GM23248 (cell line): ENCODE data around the gene COL19A1. TPM values are rescaled to one million over a fixed set of nuclear protein-coding genes. Genes with fewer than 3 reads are reported as not detected.

ENCODE experiments used
- DNase-seq: peaks from one replicate; pipeline ENCODE4 v3.0.0-alpha.2; 2015
- H2AFZ ChIP-seq: fragments of 200-600 bp; sonication (generic); 2 replicates; pipeline ENCODE4 v1.6.1; 2016; ENCODE audit warnings: antibody characterized with exemption
- H3F3A ChIP-seq: fragments of 200-600 bp; sonication (generic); 2 replicates; pipeline ENCODE4 v1.6.1; 2016; ENCODE audit warnings: mild to moderate bottlenecking, antibody characterized with exemption, mixed run types; ENCODE audit not compliant: insufficient read depth
- H3K27ac ChIP-seq: fragments of 200-600 bp; sonication (generic); 2 replicates; pipeline ENCODE4 v1.5.1; 2016; ENCODE audit warnings: mild to moderate bottlenecking
- H3K27me3 ChIP-seq: fragments of 200-600 bp; sonication (generic); replicated peaks from 2 replicates; pipeline ENCODE4 v1.6.1; 2016; ENCODE audit warnings: mild to moderate bottlenecking; ENCODE audit not compliant: insufficient read depth
- H3K36me3 ChIP-seq: fragments of 200-600 bp; sonication (generic); 2 replicates; pipeline ENCODE4 v1.6.1; 2016; ENCODE audit warnings: low read depth, mild to moderate bottlenecking
- H3K4me1 ChIP-seq: fragments of 200-600 bp; sonication (generic); 2 replicates; pipeline ENCODE4 v1.6.1; 2016; ENCODE audit warnings: mild to moderate bottlenecking; ENCODE audit not compliant: insufficient read depth
- H3K4me2 ChIP-seq: fragments of 200-600 bp; sonication (generic); one replicate; pipeline ENCODE4 v1.6.1; 2016; ENCODE audit warnings: mild to moderate bottlenecking; ENCODE audit not compliant: unreplicated experiment
- H3K4me3 ChIP-seq: fragments of 200-600 bp; sonication (generic); 2 replicates; pipeline ENCODE4 v1.5.1; 2016; ENCODE audit warnings: mild to moderate bottlenecking
- H3K79me2 ChIP-seq: fragments of 200-600 bp; sonication (generic); 2 replicates; pipeline ENCODE4 v1.6.1; 2016; ENCODE audit warnings: mild to moderate bottlenecking; ENCODE audit not compliant: insufficient read depth
- H3K9ac ChIP-seq: fragments of 200-600 bp; sonication (generic); 2 replicates; pipeline ENCODE4 v1.6.1; 2016; ENCODE audit warnings: mild to moderate bottlenecking
- H3K9me2 ChIP-seq: fragments of 200-600 bp; sonication (generic); 2 replicates; pipeline ENCODE4 v1.6.1; 2016; ENCODE audit warnings: mixed run types, mild to moderate bottlenecking, moderate library complexity; ENCODE audit not compliant: insufficient read depth
- H3K9me3 ChIP-seq: fragments of 200-600 bp; sonication (generic); one replicate; pipeline ENCODE4 v1.6.1; 2017; ENCODE audit warnings: low read depth
- H4K20me1 ChIP-seq: fragments of 200-600 bp; sonication (generic); 2 replicates; pipeline ENCODE4 v1.6.0; 2016; ENCODE audit not compliant: insufficient read depth
- EZH2 ChIP-seq: fragments of 200-600 bp; sonication (generic); IDR thresholded peaks from 2 replicates; pipeline ENCODE4 v1.6.1; 2018; ENCODE audit warnings: antibody characterized with exemption, mild to moderate bottlenecking; ENCODE audit not compliant: insufficient read depth, poor library complexity, severe bottlenecking
- EZH2phosphoT487 ChIP-seq: fragments of 200-600 bp; sonication (generic); IDR thresholded peaks from 2 replicates; pipeline ENCODE4 v1.6.1; 2018; ENCODE audit warnings: antibody characterized with exemption, moderate library complexity, mild to moderate bottlenecking, low read depth; ENCODE audit not compliant: insufficient read depth
- WGBS, 2 experiments: methylation state at CpG; one replicate each; pipeline ENCODE4 v1.1.6; 2015 to 2017; ENCODE audit warnings: low lambda C conversion rate in 2 of 2, low coverage in 1 of 2; ENCODE audit errors: missing lambda C conversion rate in 2 of 2; 5-methylcytosine and 5-hydroxymethylcytosine counted together
- in situ Hi-C: fragments of 300-500 bp; cut with MboI; formaldehyde crosslinking; loops from 2 replicates; pipeline ENCODE4 v1.15.0; 2020
- polyA plus RNA-seq: library from polyadenylated mRNA; unstranded; fragments of >200 nt; fragmentation: Nextera tagmentation; extraction: Ambion mirVana; gene quantifications from 2 replicates; pipeline ENCODE4 v1.2.1, GENCODE V29; 2016
- total RNA-seq: library from RNA; depleted of rRNA; stranded (reverse); fragments of >200 nt; shearing (Covaris generic); gene quantifications from 2 replicates; pipeline ENCODE4 v1.2.3, GENCODE V29; 2014

COL19A1 gene
- total and polyA plus RNA-seq, 2 experiments from 2014 or later = not detected

DNA sequence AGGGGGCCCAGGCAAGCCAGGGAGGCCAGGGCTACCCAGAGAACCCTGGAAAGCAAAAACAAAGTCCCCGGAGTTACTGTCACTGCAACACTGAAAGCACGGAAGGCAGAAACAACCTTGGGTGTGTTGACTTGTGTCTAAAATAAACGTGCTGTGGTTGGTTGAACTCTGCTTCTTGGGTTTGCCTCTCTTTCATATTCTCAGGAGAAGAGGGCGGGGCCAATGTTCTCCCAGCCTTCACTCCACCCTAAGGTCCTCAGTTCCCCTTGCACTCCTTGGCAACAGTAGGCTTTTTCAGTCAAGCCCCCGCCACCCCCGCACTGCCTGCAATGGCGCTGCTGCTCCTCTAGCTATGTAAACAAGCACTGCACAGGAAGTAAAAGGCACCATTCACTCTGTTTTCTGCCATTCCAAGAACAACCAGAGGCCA is 375.6 kb downstream of the COL19A1 start:
- H3K4me2 ChIP-seq = no peak overlapping the region
- no peaks in the 10 kb centered on the region for H4K20me1 ChIP-seq
- WGBS, 2 experiments = 58 to 64% methylated on average over 7 of the region's 7 CpGs
- in situ Hi-C loops = no loop called here
- no peak overlapping the region for H3K27ac ChIP-seq
- no peak overlapping the region for H3K4me3 ChIP-seq
- H3K79me2 ChIP-seq = no peaks in the 10 kb centered on the region
- H3F3A ChIP-seq = no peaks in the 10 kb centered on the region
- H3K9ac ChIP-seq = no peak overlapping the region
- H2AFZ ChIP-seq = no peak overlapping the region; the same call in 1 of the 2 replicates
- H3K27me3 ChIP-seq = peaks cover 7% of the 10 kb centered on the region
- TF ChIP-seq EZH2phosphoT487 = no peak
- TF ChIP-seq EZH2 = no peak
- no peaks in the 10 kb centered on the region for H3K36me3 ChIP-seq
- no peaks in the 10 kb centered on the region for H3K4me1 ChIP-seq
- no peak for DNase-seq
- no peaks in the 10 kb centered on the region for H3K9me3 ChIP-seq
- H3K9me2 ChIP-seq = no peaks in the 10 kb centered on the region

DNA sequence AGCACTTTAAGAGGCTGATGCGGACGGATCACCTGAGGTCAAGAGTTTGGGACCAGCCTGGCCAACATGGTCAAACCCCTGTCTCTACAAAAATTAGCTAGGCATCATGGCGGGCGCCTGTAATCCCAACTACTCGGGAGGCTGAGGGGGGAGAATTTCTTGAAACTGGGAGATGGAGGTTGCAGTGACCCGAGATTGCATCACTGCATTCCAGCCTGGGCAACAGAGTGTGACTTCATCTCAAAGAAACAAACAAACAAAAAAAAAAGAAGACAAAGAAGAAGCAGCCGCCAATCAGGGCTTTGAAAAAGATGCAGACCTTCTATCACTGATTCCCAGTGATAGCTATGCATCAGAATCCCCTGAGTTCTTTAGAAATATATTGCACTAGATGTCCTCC is 379.8 kb downstream of the COL19A1 start:
- 55 to 62% methylated on average over 7 of the region's 7 CpGs for WGBS, 2 experiments

DNA sequence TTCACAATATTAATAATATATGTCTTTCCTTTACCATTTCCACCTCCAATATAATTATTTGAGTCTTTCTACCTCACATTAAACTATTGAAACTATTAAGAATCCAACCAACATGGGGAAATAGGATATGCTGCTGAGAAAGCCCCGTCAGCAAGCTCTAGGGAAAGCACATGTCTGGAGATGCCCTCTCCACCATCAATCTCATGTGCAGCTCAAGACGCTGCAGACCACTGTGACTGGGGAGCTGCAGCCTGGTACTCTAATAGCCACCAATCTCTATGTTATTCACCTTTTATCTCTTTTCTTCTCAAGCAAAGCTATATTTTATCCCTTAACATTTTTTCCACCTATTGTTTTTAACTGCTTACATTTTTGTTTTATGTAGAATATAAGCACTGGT is 386.2 kb downstream of the COL19A1 start:
- Histone ChIP-seq H3K4me3 (no peak overlapping the region), H3K4me1 (no peaks in the 10 kb centered on the region), H3F3A (no peaks in the 10 kb centered on the region), H2AFZ (no peak overlapping the region), H3K4me2 (no peak overlapping the region), H3K27me3 (no peaks in the 10 kb centered on the region), H3K79me2 (no peaks in the 10 kb centered on the region), H3K27ac (no peak overlapping the region), H3K36me3 (no peaks in the 10 kb centered on the region), H4K20me1 (no peaks in the 10 kb centered on the region), H3K9me3 (no peaks in the 10 kb centered on the region), H3K9ac (no peak overlapping the region), H3K9me2 (no peaks in the 10 kb centered on the region)
- WGBS, 2 experiments = 46% methylated on average over 2 of the region's 2 CpGs
- DNase-seq = no peak
- in situ Hi-C loops = no loop called here
- no peak for TF ChIP-seq EZH2phosphoT487
- TF ChIP-seq EZH2 = no peak

More for the DNA sequence above, 379.8 kb downstream of the COL19A1 start:
- no peak overlapping the region for H3K27ac ChIP-seq
- H3K4me1 ChIP-seq = no peaks in the 10 kb centered on the region
- TF ChIP-seq EZH2 (no peak), EZH2phosphoT487 (no peak)
- H3K79me2 ChIP-seq = no peaks in the 10 kb centered on the region
- H3K9me3 ChIP-seq = no peaks in the 10 kb centered on the region
- no peaks in the 10 kb centered on the region for H4K20me1 ChIP-seq
- peaks cover 7% of the 10 kb centered on the region; the same call in 1 of the 2 replicates for H3K27me3 ChIP-seq
- in situ Hi-C loops = no loop called here
- DNase-seq = no peak
- no peaks in the 10 kb centered on the region for H3K36me3 ChIP-seq
- no peak overlapping the region for H3K4me2 ChIP-seq
- no peaks in the 10 kb centered on the region for H3F3A ChIP-seq
- H3K9ac ChIP-seq = no peak overlapping the region
- H3K9me2 ChIP-seq = no peaks in the 10 kb centered on the region
- H3K4me3 ChIP-seq = no peak overlapping the region
- no peak overlapping the region for H2AFZ ChIP-seq

DNA sequence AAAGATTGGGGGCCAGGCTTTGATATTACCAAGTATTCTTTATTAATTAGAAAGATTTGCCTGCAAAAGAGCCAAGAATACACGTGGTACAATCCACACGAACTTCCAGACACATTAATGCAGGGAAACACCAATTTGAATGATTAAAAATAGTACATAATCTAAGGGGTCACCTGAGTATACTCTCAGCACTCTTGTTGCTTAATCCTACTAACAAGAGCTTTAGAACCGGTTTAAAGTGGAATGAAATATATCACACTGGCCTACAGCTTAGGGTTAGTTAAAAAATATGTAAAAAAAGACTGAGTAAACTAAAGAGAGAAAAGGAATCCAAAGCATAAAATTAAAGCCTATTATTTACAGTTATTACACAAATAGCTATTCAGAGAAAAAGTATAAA is 387.6 kb downstream of the COL19A1 start:
- no peaks in the 10 kb centered on the region for H3K27me3 ChIP-seq
- no peaks in the 10 kb centered on the region for H3K36me3 ChIP-seq
- H3K79me2 ChIP-seq = no peaks in the 10 kb centered on the region
- no peak overlapping the region for H3K9ac ChIP-seq
- no peak for DNase-seq
- H3K9me2 ChIP-seq = no peaks in the 10 kb centered on the region
- in situ Hi-C loops = no loop called here
- H3K4me2 ChIP-seq = no peak overlapping the region
- H3F3A ChIP-seq = no peaks in the 10 kb centered on the region
- no peak overlapping the region for H2AFZ ChIP-seq
- no peak overlapping the region for H3K4me3 ChIP-seq
- WGBS, 2 experiments = 20 to 26% methylated on average over 3 of the region's 3 CpGs
- no peak overlapping the region for H3K27ac ChIP-seq
- no peaks in the 10 kb centered on the region for H3K4me1 ChIP-seq
- no peaks in the 10 kb centered on the region for H3K9me3 ChIP-seq
- TF ChIP-seq EZH2phosphoT487 (no peak), EZH2 (no peak)
- H4K20me1 ChIP-seq = no peaks in the 10 kb centered on the region

DNA sequence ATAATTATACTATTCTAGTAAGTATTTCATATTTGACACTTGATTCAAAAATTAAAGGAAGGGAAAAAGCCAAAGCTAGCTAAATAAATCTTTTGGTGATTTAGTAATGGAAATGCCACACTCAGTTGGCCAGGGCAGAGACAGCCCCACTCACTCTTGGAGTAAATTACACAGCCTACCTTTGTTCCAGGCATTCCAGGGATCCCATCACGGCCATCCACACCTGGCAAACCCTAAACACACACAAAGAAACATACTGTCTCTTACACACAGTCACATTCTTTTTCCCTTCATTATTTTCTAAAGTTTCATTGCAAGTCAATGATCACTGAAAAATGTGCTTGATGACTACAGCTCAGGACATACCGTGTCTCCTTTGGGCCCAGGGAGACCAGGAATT is 388.4 kb downstream of the COL19A1 start:
- H3K27me3 ChIP-seq = no peaks in the 10 kb centered on the region
- no peak for TF ChIP-seq EZH2phosphoT487
- no peak for TF ChIP-seq EZH2
- no peaks in the 10 kb centered on the region for H3K79me2 ChIP-seq
- no peak overlapping the region for H2AFZ ChIP-seq
- H3K27ac ChIP-seq = no peak overlapping the region
- DNase-seq = no peak
- no peak overlapping the region for H3K4me2 ChIP-seq
- H4K20me1 ChIP-seq = no peaks in the 10 kb centered on the region
- H3K9me2 ChIP-seq = no peaks in the 10 kb centered on the region
- no peaks in the 10 kb centered on the region for H3F3A ChIP-seq
- H3K4me1 ChIP-seq = no peaks in the 10 kb centered on the region
- in situ Hi-C loops = no loop called here
- no peaks in the 10 kb centered on the region for H3K36me3 ChIP-seq
- H3K9ac ChIP-seq = no peak overlapping the region
- 15 to 16% methylated on average over 2 of the region's 2 CpGs for WGBS, 2 experiments
- no peak overlapping the region for H3K4me3 ChIP-seq
- no peaks in the 10 kb centered on the region for H3K9me3 ChIP-seq
